Lung (tissue), 12 donors: Measurements from ENCODE around the gene TGM2. TPM values are rescaled to one million over a fixed set of nuclear protein-coding genes. Genes with fewer than 3 reads are reported as not detected.

Experiments used
- ATAC-seq: fragments of 200-7000 bp; cut with Tn5 transposase; one replicate; pipeline ENCODE4 v1.9.1; 2020; ENCODE audit warnings: moderate number of reproducible peaks; ENCODE audit not compliant: insufficient read depth, low FRiP score
- DNase-seq, 3 donors: peaks; one replicate each; pipeline ENCODE4 v3.0.0-alpha.2; 2013 to 2017
- H3K27ac ChIP-seq, 2 donors: one replicate each; pipeline ENCODE4 v1.5.1; 2013; ENCODE audit warnings: mild to moderate bottlenecking in 2 of 2, moderate library complexity in 2 of 2, control low read depth in 1 of 2, inconsistent platforms in 1 of 2, low read depth in 1 of 2, low read length in 1 of 2
- H3K27me3 ChIP-seq, 3 donors: one replicate each; pipeline ENCODE4 v1.5.1; 2013; ENCODE audit warnings: low read length in 2 of 3; ENCODE audit not compliant: control insufficient read depth in 3 of 3, insufficient read depth in 3 of 3
- H3K36me3 ChIP-seq, 4 donors: one replicate each; pipeline ENCODE4 v1.5.1; 2013; ENCODE audit warnings: low read length in 4 of 4, mild to moderate bottlenecking in 1 of 4, moderate library complexity in 1 of 4; ENCODE audit not compliant: control insufficient read depth in 4 of 4, insufficient read depth in 4 of 4
- H3K4me1 ChIP-seq, 5 donors: one replicate each; pipeline ENCODE4 v1.5.1; 2013; ENCODE audit warnings: low read length in 5 of 5, mild to moderate bottlenecking in 2 of 5, moderate library complexity in 1 of 5; ENCODE audit not compliant: control insufficient read depth in 5 of 5, insufficient read depth in 5 of 5
- H3K4me3 ChIP-seq: one replicate; pipeline ENCODE4 v1.5.1; 2013; ENCODE audit warnings: mild to moderate bottlenecking, control low read depth, moderate library complexity
- H3K9ac ChIP-seq, 2 donors: one replicate each; pipeline ENCODE4 v1.5.1; 2013; ENCODE audit warnings: low read length in 2 of 2, control low read depth in 1 of 2; ENCODE audit not compliant: insufficient read depth in 1 of 2
- H3K9me3 ChIP-seq, 4 donors: one replicate each; pipeline ENCODE4 v1.5.1; 2013; ENCODE audit warnings: low read length in 3 of 4, mild to moderate bottlenecking in 1 of 4, moderate library complexity in 1 of 4; ENCODE audit not compliant: control insufficient read depth in 4 of 4, insufficient read depth in 3 of 4
- CTCF ChIP-seq: IDR thresholded peaks from 2 replicates; pipeline ENCODE4 v1.5.1; 2012; ENCODE audit warnings: mild to moderate bottlenecking; ENCODE audit errors: control extremely low read depth, extremely low read depth
- WGBS, 2 donors: extraction: QIAGEN DNeasy Blood & Tissue Kit; methylation state at CpG; one replicate each; pipeline ENCODE4 v1.1.7; 2013; 5-methylcytosine and 5-hydroxymethylcytosine counted together
- polyA plus RNA-seq, 2 donors: library from polyadenylated mRNA; stranded (reverse); fragments of 200-250 nt; gene quantifications; one replicate each; pipeline ENCODE4 v1.2.1, GENCODE V29; 2013
- total RNA-seq, 2 donors: library from RNA; depleted of rRNA in 1 of 2; stranded (reverse); fragments of >200 nt in 1 of 2; gene quantifications; one replicate each; pipeline ENCODE4 v1.2.1, GENCODE V29; 2014 to 2021
- donor health status: control.
- donor health status: control.
- donor health status: Bipolar disorder and iron deficiency.
- donor health status: healthy.
- donor health status: DM: yes; HTN: yes; CAD: no.

The TGM2 gene
- total and polyA plus RNA-seq, 4 donors: 85.0 to 476 (median 325) TPM

GRCh38 chr20:38178581-38178980, 13.5 kb upstream of the TGM2 start:
- H3K36me3 ChIP-seq: no peaks in the 10 kb centered on the region
- H3K4me3 ChIP-seq: no peak overlapping the region
- no peaks in the 10 kb centered on the region for H3K27me3 ChIP-seq
- no peak overlapping the region for H3K27ac ChIP-seq
- no peak for TF ChIP-seq CTCF
- no peak overlapping the region for H3K9ac ChIP-seq
- ATAC-seq (no peak), DNase-seq (no peak)
- H3K9me3 ChIP-seq: peaks cover 0 to 7% (median 0%) of the 10 kb centered on the region in 4 donors
- WGBS, 2 donors: 89% methylated on average over 4 of the region's 4 CpGs
- peaks cover 0 to 10% (median under 1%) of the 10 kb centered on the region in 5 donors for H3K4me1 ChIP-seq

DNA sequence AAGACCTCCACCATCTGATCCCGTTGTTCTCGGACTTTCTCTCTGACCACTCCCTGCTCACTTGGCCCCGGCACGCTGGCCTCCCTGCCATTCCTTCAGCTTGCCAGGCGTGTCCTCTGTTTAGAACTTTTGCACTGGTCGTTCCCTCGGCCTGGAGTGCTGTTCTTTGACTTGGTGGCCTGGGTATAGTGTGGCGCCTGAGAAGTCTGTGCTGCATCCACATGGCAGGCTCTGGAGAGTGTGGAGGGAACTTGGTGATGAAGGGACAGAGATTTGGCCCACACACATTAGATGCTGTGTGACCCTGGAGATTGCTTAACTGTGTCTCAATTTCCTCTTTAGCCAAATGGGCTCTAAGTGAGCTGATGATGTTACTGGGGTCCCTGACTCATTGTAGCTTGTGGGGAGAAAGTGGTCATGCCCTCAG, 13.0 kb upstream of the TGM2 start:
- H3K36me3 ChIP-seq: no peaks in the 10 kb centered on the region
- WGBS, 2 donors: 81 to 84% methylated on average over 8 of the region's 8 CpGs
- ATAC-seq (no peak), DNase-seq (no peak)
- H3K27me3 ChIP-seq: no peaks in the 10 kb centered on the region
- H3K9me3 ChIP-seq: peaks cover 0 to 7% (median 0%) of the 10 kb centered on the region in 4 donors
- H3K27ac ChIP-seq: no peak overlapping the region
- no peak overlapping the region for H3K9ac ChIP-seq
- no peak overlapping the region for H3K4me3 ChIP-seq
- no peak for TF ChIP-seq CTCF
- peaks cover 0 to 15% (median 1%) of the 10 kb centered on the region in 5 donors for H3K4me1 ChIP-seq

- no peak for TF ChIP-seq CTCF
- Histone ChIP-seq H3K4me1 (peaks cover 0 to 22% (median 1%) of the 10 kb centered on the region in 5 donors), H3K27me3 (no peaks in the 10 kb centered on the region), H3K9me3 (peaks cover 0 to 5% (median 0%) of the 10 kb centered on the region in 4 donors), H3K4me3 (no peak overlapping the region), H3K9ac (no peak overlapping the region), H3K36me3 (no peaks in the 10 kb centered on the region), H3K27ac (no peak overlapping the region)
- DNase-seq (no peak), ATAC-seq (no peak)
- 87 to 89% methylated on average over 9 of the region's 9 CpGs for WGBS, 2 donors
Observed at GRCh38 chr20:38177201-38177600, 12.1 kb upstream of the TGM2 start.
